A549 (cell line): ENCODE data around the gene DSTYK.

Experiments used
- HOXA7 ChIP-seq: fragments of 250-450 bp; sonication (Bioruptor Pico); IDR thresholded peaks from 2 replicates; pipeline ENCODE4 v1.5.0; 2020; ENCODE audit warnings: mild to moderate bottlenecking, moderate library complexity
- JUNB ChIP-seq: fragments of >200 bp; sonication (Bioruptor Twin); formaldehyde crosslinking; IDR thresholded peaks from 2 replicates; pipeline ENCODE4 v1.6.1; 2016
- POLR2A ChIP-seq: IDR thresholded peaks from 2 replicates; pipeline ENCODE4 v1.6.1; 2012; ENCODE audit warnings: mild to moderate bottlenecking, low read length
- RFX5 ChIP-seq: fragments of 450-650 bp; IDR thresholded peaks from 2 replicates; pipeline ENCODE4 v1.7.1; 2014; ENCODE audit warnings: antibody characterized with exemption, mild to moderate bottlenecking, moderate library complexity
- ZC3H11A ChIP-seq: fragments of 450-650 bp; IDR thresholded peaks from 2 replicates; pipeline ENCODE4 v1.6.1; 2014; ENCODE audit warnings: antibody characterized with exemption, mild to moderate bottlenecking
- TF ChIP-seq, protein P1 (sequence below): fragments of >200 bp; sonication (Bioruptor Twin); formaldehyde crosslinking; IDR thresholded peaks from 3 replicates; pipeline ENCODE4 v1.5.1; 2016
- TF ChIP-seq, protein P2 (sequence below): fragments of 200-600 bp; sonication (generic); IDR thresholded peaks from 2 replicates; pipeline ENCODE4 v1.6.1; 2016; ENCODE audit warnings: antibody characterized with exemption, mild to moderate bottlenecking, moderate library complexity
- TF ChIP-seq, protein P3 (sequence below): fragments of 250-450 bp; sonication (Bioruptor Pico); IDR thresholded peaks from 2 replicates; pipeline ENCODE4 v1.5.0; 2021; ENCODE audit warnings: mild to moderate bottlenecking, moderate library complexity, borderline replicate concordance
- TF ChIP-seq, protein P4 (sequence below): IDR thresholded peaks from 2 replicates; pipeline ENCODE4 v1.6.1; 2012

DNA sequence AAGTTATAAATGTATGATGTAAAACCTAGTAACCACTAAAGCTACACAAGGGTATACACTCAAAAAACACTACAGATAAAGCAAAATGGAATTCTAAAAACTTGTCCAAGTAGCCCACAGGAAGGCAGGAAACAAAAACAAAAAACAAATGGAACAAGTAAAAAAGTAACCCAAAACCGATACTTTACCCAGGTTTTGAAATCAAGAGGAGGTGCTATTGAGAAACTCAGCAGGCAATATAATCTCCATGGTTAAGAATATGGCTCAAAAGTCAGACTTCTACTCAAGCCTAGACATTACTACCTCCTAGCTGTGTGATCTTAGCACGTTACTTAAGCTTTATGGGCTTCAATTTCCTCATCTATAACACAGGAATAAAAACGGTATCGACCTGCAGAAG lies 103.0 kb downstream of the DSTYK start:
- TF ChIP-seq, protein P1, sequence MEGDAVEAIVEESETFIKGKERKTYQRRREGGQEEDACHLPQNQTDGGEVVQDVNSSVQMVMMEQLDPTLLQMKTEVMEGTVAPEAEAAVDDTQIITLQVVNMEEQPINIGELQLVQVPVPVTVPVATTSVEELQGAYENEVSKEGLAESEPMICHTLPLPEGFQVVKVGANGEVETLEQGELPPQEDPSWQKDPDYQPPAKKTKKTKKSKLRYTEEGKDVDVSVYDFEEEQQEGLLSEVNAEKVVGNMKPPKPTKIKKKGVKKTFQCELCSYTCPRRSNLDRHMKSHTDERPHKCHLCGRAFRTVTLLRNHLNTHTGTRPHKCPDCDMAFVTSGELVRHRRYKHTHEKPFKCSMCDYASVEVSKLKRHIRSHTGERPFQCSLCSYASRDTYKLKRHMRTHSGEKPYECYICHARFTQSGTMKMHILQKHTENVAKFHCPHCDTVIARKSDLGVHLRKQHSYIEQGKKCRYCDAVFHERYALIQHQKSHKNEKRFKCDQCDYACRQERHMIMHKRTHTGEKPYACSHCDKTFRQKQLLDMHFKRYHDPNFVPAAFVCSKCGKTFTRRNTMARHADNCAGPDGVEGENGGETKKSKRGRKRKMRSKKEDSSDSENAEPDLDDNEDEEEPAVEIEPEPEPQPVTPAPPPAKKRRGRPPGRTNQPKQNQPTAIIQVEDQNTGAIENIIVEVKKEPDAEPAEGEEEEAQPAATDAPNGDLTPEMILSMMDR, result no peak
- TF ChIP-seq, protein P2, sequence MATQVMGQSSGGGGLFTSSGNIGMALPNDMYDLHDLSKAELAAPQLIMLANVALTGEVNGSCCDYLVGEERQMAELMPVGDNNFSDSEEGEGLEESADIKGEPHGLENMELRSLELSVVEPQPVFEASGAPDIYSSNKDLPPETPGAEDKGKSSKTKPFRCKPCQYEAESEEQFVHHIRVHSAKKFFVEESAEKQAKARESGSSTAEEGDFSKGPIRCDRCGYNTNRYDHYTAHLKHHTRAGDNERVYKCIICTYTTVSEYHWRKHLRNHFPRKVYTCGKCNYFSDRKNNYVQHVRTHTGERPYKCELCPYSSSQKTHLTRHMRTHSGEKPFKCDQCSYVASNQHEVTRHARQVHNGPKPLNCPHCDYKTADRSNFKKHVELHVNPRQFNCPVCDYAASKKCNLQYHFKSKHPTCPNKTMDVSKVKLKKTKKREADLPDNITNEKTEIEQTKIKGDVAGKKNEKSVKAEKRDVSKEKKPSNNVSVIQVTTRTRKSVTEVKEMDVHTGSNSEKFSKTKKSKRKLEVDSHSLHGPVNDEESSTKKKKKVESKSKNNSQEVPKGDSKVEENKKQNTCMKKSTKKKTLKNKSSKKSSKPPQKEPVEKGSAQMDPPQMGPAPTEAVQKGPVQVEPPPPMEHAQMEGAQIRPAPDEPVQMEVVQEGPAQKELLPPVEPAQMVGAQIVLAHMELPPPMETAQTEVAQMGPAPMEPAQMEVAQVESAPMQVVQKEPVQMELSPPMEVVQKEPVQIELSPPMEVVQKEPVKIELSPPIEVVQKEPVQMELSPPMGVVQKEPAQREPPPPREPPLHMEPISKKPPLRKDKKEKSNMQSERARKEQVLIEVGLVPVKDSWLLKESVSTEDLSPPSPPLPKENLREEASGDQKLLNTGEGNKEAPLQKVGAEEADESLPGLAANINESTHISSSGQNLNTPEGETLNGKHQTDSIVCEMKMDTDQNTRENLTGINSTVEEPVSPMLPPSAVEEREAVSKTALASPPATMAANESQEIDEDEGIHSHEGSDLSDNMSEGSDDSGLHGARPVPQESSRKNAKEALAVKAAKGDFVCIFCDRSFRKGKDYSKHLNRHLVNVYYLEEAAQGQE, result no peak
- TF ChIP-seq RFX5 (no peak), JUNB (no peak), HOXA7 (no peak), ZC3H11A (no peak), POLR2A (no peak)
- TF ChIP-seq, protein P3, sequence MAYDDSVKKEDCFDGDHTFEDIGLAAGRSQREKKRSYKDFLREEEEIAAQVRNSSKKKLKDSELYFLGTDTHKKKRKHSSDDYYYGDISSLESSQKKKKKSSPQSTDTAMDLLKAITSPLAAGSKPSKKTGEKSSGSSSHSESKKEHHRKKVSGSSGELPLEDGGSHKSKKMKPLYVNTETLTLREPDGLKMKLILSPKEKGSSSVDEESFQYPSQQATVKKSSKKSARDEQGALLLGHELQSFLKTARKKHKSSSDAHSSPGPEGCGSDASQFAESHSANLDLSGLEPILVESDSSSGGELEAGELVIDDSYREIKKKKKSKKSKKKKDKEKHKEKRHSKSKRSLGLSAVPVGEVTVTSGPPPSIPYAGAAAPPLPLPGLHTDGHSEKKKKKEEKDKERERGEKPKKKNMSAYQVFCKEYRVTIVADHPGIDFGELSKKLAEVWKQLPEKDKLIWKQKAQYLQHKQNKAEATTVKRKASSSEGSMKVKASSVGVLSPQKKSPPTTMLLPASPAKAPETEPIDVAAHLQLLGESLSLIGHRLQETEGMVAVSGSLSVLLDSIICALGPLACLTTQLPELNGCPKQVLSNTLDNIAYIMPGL (CRISPR knock-in tag), result no peak
- TF ChIP-seq, protein P4, sequence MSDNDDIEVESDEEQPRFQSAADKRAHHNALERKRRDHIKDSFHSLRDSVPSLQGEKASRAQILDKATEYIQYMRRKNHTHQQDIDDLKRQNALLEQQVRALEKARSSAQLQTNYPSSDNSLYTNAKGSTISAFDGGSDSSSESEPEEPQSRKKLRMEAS, result no peak
